Coronary artery (tissue), 2 donors: ENCODE results near the gene GRB7.

Experiments used
- DNase-seq: peaks from one replicate; pipeline ENCODE4 v3.0.0-alpha.2; 2017; ENCODE audit warnings: low spot score
- H3K27ac ChIP-seq, 2 donors: fragments of 200-600 bp; sonication (generic); one replicate each; pipeline ENCODE4 v1.5.1; 2016 to 2019
- H3K4me3 ChIP-seq: fragments of 200-600 bp; sonication (generic); 2 replicates; pipeline ENCODE4 v1.5.1; 2016; ENCODE audit warnings: mild to moderate bottlenecking, moderate library complexity
- CTCF ChIP-seq: fragments of 200-600 bp; sonication (generic); IDR thresholded peaks from one replicate; pipeline ENCODE4 v1.5.1; 2019; ENCODE audit warnings: antibody characterized with exemption

Gene GRB7

DNA sequence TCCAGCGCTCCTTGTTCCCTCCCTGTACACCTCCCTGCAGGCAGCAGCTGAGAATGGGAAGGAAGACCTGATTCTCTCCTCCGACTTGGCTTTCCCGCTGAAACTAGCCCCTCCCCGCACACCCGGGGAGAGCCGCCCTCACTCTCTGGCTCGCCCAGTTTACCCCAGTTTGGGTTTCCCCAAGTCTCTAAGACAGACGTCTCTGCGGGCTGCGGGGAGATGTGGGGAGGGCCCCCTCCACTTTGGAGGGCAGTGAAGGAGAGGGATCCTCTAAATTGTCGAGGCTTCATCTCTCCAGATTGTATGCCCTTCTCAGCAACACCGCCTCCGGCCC lies 797 bp downstream of the GRB7 start:
- no peak for DNase-seq
- H3K4me3 ChIP-seq: peak overlapping the region; percentile 56
- H3K27ac ChIP-seq: no peak overlapping the region
- no peak for TF ChIP-seq CTCF

DNA sequence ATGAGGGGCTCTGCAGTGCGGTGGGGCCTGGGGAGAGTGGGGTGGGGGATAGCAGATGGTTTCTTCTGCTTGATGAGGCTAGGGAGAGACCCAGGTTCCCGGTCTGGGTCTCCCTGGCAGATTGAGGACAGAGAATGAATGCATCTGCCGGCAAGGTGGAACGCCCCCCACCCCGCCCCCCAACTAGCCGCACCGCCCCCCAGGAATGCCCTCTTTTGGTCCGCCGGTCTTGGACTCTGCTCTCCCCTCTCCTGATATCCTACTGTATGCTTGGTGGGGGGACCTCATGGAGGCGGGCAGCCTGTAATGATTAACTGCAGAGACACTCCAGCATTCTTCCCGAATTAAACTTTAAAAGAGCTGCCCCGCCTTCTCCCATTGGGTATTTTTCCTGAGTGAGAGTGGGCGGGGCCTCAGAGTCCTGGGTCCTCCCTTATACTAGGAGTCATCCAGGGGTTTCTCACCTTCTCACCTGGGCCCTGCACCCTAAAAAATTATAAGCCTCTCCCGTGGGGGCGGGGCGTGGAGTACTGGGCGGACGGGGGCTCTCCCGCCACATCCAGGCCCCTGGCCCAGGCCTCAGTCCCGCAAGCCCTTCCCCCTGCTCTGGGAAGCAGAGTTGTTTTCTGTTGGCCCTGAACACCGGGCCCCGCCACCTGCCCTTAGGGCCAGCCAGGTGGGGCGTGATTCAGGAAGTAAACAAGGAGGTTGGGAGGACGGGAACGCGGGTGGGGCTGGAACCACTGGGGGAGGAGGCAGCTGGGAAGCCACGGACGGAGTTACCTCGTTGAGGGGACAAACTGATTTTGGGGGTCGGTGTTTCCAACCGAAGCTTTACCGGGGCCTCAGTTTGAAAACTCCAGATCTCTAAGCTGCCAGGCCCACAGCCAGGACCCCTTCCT lies 1.5 kb downstream of the GRB7 start:
- peak overlapping the region; percentile 56 for H3K4me3 ChIP-seq
- TF ChIP-seq CTCF: no peak
- peak overlapping the region in 1 of 2 donors; percentile 41 for H3K27ac ChIP-seq
- no peak for DNase-seq

DNA sequence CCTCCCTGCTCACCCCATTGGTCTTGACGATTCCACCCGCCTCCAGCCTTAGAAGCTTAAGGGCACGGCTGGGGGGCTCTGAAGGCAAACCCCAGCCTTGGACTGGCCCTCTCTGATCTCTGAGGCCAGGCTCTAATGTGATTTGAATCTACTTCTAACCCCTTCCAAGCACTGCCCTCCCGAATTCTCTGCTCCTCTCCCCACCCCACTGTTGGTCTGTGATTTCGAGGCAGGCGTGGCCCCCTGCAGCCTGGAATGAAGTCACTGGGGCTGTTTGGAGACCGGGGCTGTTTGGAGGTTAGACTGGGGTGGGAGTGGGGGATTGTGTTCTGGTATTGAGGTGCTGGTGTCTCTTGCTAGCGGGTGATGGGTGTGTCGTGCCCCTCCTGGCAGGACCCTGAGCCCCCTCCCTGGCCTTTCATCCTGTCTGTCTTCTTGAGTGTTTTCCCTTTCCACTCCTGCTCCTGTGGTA lies 2.2 kb downstream of the GRB7 start:
- Histone ChIP-seq H3K4me3 (peak overlapping the region; percentile 56), H3K27ac (peak overlapping the region in 1 of 2 donors; percentile 41)
- DNase-seq: no peak

GRCh38 chr17:39740357-39741111 lies 2.8 kb downstream of the GRB7 start:
- H3K4me3 ChIP-seq: peak overlapping the region; percentile 56
- peak overlapping the region in 1 of 2 donors; percentile 41 for H3K27ac ChIP-seq
- no peak for TF ChIP-seq CTCF
- no peak for DNase-seq

More for the DNA sequence above, 2.2 kb downstream of the GRB7 start:
- no peak for TF ChIP-seq CTCF

DNA sequence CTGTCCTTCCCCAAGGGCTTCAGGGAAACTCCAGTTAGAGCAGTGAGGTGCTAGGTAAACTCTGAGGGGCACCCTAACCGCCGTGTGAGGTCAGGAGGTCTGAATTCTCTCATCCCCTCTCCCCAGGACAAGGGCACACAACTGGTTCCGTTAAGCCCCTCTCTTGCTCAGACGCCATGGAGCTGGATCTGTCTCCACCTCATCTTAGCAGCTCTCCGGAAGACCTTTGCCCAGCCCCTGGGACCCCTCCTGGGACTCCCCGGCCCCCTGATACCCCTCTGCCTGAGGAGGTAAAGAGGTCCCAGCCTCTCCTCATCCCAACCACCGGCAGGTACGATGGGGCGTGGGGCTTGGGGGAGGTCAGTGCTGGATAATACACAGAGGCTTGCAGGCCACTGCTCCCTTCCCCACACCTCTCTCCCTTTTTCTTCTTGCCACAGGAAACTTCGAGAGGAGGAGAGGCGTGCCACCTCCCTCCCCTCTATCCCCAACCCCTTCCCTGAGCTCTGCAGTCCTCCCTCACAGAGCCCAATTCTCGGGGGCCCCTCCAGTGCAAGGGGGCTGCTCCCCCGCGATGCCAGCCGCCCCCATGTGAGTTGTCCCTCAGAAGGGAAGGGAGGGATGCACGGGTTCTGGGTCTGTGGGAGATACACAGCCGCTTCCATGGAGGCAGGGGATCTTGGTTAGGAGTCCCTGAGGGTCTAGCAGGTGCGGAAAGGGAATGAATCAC lies 4.6 kb downstream of the GRB7 start:
- Histone ChIP-seq H3K27ac (no peak overlapping the region), H3K4me3 (no peak overlapping the region)
- no peak for TF ChIP-seq CTCF
- no peak for DNase-seq

GRCh38 chr17:39742856-39743436 lies 5.2 kb downstream of the GRB7 start:
- Histone ChIP-seq H3K4me3 (no peak overlapping the region), H3K27ac (no peak overlapping the region)
- TF ChIP-seq CTCF: no peak
- no peak for DNase-seq
